Right lobe of liver (tissue), 4 donors: ENCODE data around the gene SLC44A1.

Experiments
- POLR2A ChIP-seq: fragments of 450-650 bp; IDR thresholded peaks from one replicate; pipeline ENCODE4 v1.6.1; 2017; ENCODE audit warnings: antibody characterized with exemption, mild to moderate bottlenecking
- TF ChIP-seq, protein P1 (sequence below), 4 donors: fragments of 200-600 bp in 3 of 4; fragments of 450-650 bp in 1 of 4; IDR thresholded peaks; one replicate each; pipeline versions ENCODE4 v1.5.1 to v1.8.0; 2016 to 2022; ENCODE audit warnings: antibody characterized with exemption in 4 of 4, mild to moderate bottlenecking in 2 of 4
- donor health status: DM: no; HTN: no; CAD: no.
- donor health status: DM: no; HTN: no; CAD: no.
- donor health status: DM: no; HTN: yes; CAD: no.

- TF ChIP-seq, protein P1, sequence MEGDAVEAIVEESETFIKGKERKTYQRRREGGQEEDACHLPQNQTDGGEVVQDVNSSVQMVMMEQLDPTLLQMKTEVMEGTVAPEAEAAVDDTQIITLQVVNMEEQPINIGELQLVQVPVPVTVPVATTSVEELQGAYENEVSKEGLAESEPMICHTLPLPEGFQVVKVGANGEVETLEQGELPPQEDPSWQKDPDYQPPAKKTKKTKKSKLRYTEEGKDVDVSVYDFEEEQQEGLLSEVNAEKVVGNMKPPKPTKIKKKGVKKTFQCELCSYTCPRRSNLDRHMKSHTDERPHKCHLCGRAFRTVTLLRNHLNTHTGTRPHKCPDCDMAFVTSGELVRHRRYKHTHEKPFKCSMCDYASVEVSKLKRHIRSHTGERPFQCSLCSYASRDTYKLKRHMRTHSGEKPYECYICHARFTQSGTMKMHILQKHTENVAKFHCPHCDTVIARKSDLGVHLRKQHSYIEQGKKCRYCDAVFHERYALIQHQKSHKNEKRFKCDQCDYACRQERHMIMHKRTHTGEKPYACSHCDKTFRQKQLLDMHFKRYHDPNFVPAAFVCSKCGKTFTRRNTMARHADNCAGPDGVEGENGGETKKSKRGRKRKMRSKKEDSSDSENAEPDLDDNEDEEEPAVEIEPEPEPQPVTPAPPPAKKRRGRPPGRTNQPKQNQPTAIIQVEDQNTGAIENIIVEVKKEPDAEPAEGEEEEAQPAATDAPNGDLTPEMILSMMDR (IDR thresholded peaks at IDR 0.05), result peak in 1 of 4 donors; percentile 21
- TF ChIP-seq POLR2A, result peak; percentile 97
These were observed at the start of gene SLC44A1 for GRCh38 chr9:105244003-105244733.
